ENCODE data around the gene CD84. TPM values are rescaled to one million over a fixed set of nuclear protein-coding genes. Genes with fewer than 3 reads are reported as not detected.
A peak's percentile ranks its signal among the peaks of the same experiment; 100 is the strongest.

Gene CD84
- total and polyA plus RNA-seq, 11 donors, result 0.49 to 36.2 (median 1.4) TPM

- no peak for DNase-seq
- H3K4me3 ChIP-seq, result no peak overlapping the region
- TF ChIP-seq CTCF (IDR thresholded peaks at IDR 0.05) (no peak), POLR2A (IDR thresholded peaks at IDR 0.05) (no peak)
- WGBS, 4 donors, result 75 to 86% (median 83%) methylated on average over 10 of the region's 10 CpGs
- no peak for ATAC-seq
- peak overlapping the region in 1 of 12 donors; percentile 50 for H3K27ac ChIP-seq
- H3K27me3 ChIP-seq, result peaks cover 0 to 5% (median 0%) of the 10 kb centered on the region in 9 donors
- H3K4me1 ChIP-seq, result peaks cover 0 to 81% (median 1%) of the 10 kb centered on the region in 12 donors
- H3K36me3 ChIP-seq, result no peaks in the 10 kb centered on the region
- H3K9me3 ChIP-seq, result no peaks in the 10 kb centered on the region
- intact Hi-C loops (cut with DNase I), result no loop called here
Measured at GRCh38 chr1:160625725-160626498, 46.6 kb upstream of the CD84 start.

GRCh38 chr1:160625321-160625720 lies 46.0 kb upstream of the CD84 start:
- H3K4me1 ChIP-seq, result peaks cover 0 to 75% (median 1%) of the 10 kb centered on the region in 12 donors
- no peak overlapping the region for H3K4me3 ChIP-seq
- TF ChIP-seq CTCF (IDR thresholded peaks at IDR 0.05), result no peak
- no peak for TF ChIP-seq POLR2A (IDR thresholded peaks at IDR 0.05)

GRCh38 chr1:160624464-160624863 lies 45.2 kb upstream of the CD84 start:
- no peak for DNase-seq
- no peak for ATAC-seq
- Histone ChIP-seq H3K4me1 (peaks cover 0 to 67% (median 0%) of the 10 kb centered on the region in 12 donors), H3K4me3 (no peak overlapping the region), H3K9me3 (no peaks in the 10 kb centered on the region), H3K36me3 (no peaks in the 10 kb centered on the region), H3K27me3 (peaks cover 0 to 5% (median 0%) of the 10 kb centered on the region in 9 donors), H3K27ac (peak overlapping the region in 1 of 12 donors; percentile 9)
- intact Hi-C loops (cut with DNase I), result no loop called here
- 50 to 58% (median 54%) methylated on average over 3 of the region's 3 CpGs for WGBS, 4 donors
- TF ChIP-seq CTCF (IDR thresholded peaks at IDR 0.05) (no peak), POLR2A (IDR thresholded peaks at IDR 0.05) (no peak)

More at GRCh38 chr1:160625321-160625720, 46.0 kb upstream of the CD84 start:
- Histone ChIP-seq H3K9me3 (no peaks in the 10 kb centered on the region), H3K27ac (peak overlapping the region in 1 of 12 donors; percentile 9), H3K36me3 (no peaks in the 10 kb centered on the region), H3K27me3 (peaks cover 0 to 5% (median 0%) of the 10 kb centered on the region in 9 donors)
- WGBS, 4 donors, result 70 to 85% (median 74%) methylated on average over 1 of the region's 1 CpG
- intact Hi-C loops (cut with DNase I), result no loop called here
- no peak for DNase-seq
- ATAC-seq, result no peak

- H3K27me3 ChIP-seq, result peaks cover 0 to 5% (median 0%) of the 10 kb centered on the region in 9 donors
- TF ChIP-seq CTCF (IDR thresholded peaks at IDR 0.05), result no peak
- TF ChIP-seq POLR2A (IDR thresholded peaks at IDR 0.05), result no peak
- no peaks in the 10 kb centered on the region for H3K36me3 ChIP-seq
- WGBS, 4 donors, result 48 to 61% (median 53%) methylated on average over 1 of the region's 1 CpG
- peaks cover 0 to 2% (median 0%) of the 10 kb centered on the region in 12 donors for H3K9me3 ChIP-seq
- no peak overlapping the region for H3K4me3 ChIP-seq
- no peak for DNase-seq
- peaks cover 0 to 61% (median 0%) of the 10 kb centered on the region in 12 donors for H3K4me1 ChIP-seq
- peak overlapping the region in 1 of 12 donors; percentile 38 for H3K27ac ChIP-seq
- ATAC-seq, result no peak
- intact Hi-C loops (cut with DNase I), result no loop called here
Measured at GRCh38 chr1:160623862-160624261, 44.6 kb upstream of the CD84 start.

All from heart left ventricle (tissue), 16 donors.